GM13976 (cell line): ENCODE measurements around the gene HOGA1.

Source experiments
- DNase-seq: peaks from one replicate; pipeline ENCODE4 v3.0.0; 2012; ENCODE audit warnings: low spot score
- CTCF ChIP-seq: IDR thresholded peaks from 2 replicates; pipeline ENCODE4 v1.5.1; 2012; ENCODE audit warnings: borderline replicate concordance, mild to moderate bottlenecking; ENCODE audit not compliant: insufficient read depth; ENCODE audit errors: extremely low read depth, missing control alignments, control extremely low read depth
- in situ Hi-C: fragments of 300-500 bp; cut with MboI; formaldehyde crosslinking; loops from one replicate; pipeline ENCODE4 v1.12.0; 2022; ENCODE audit warnings: low sequenced_read_pairs, mixed read lengths, inconsistent platforms; ENCODE audit not compliant: unreplicated experiment

The HOGA1 gene

GRCh38 chr10:97618733-97619132 is 34.5 kb downstream of the HOGA1 start:
- in situ Hi-C loops, result no loop called here
- DNase-seq, result no peak
- TF ChIP-seq CTCF, result no peak

GRCh38 chr10:97623277-97623676 is 39.1 kb downstream of the HOGA1 start:
- in situ Hi-C loops, result no loop called here
- no peak for DNase-seq
- TF ChIP-seq CTCF, result no peak

GRCh38 chr10:97627731-97628130 is 43.5 kb downstream of the HOGA1 start:
- no peak for TF ChIP-seq CTCF
- in situ Hi-C loops, result no loop called here
- DNase-seq, result no peak

GRCh38 chr10:97628228-97628627 is 44.0 kb downstream of the HOGA1 start:
- TF ChIP-seq CTCF, result no peak
- DNase-seq, result no peak
- in situ Hi-C loops, result no loop called here

- no peak for DNase-seq
- in situ Hi-C loops, result no loop called here
These were observed 45.1 kb downstream of the HOGA1 start for GRCh38 chr10:97629289-97629688.

GRCh38 chr10:97631098-97631497 is 46.9 kb downstream of the HOGA1 start:
- in situ Hi-C loops, result no loop called here
- no peak for TF ChIP-seq CTCF
- no peak for DNase-seq

More at GRCh38 chr10:97629289-97629688, 45.1 kb downstream of the HOGA1 start:
- no peak for TF ChIP-seq CTCF
